HG02852 (cell line): ENCODE measurements around the gene GNS.
A peak's percentile ranks its signal among the peaks of the same experiment; 100 is the strongest.

Experiments
- ATAC-seq: cut with Tn5 transposase; IDR thresholded peaks from one replicate; pipeline ENCODE4 v1.9.1; 2021; ENCODE audit warnings: mild to moderate bottlenecking, moderate library complexity; ENCODE audit not compliant: unreplicated experiment

The GNS gene

GRCh38 chr12:64739778-64740177 lies 19.4 kb downstream of the GNS start:
- ATAC-seq, result no peak

DNA sequence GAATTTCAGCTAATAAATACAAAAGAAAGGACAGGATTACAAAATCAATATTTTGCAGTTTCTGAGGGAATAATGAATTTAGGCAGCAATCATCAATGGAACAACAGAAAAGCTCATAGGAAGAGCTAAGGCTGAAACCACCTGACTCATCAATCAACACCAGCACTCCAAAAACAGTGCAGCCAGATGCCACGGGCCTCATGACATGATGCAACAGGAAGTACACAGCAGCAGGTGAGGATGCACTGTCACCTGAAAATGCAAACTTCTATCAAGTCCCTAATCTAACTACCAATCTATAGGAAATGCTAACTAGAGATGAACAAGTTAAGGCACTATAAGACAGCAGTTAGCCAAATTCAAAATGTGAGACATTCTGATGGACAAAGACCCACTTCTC lies 21.7 kb downstream of the GNS start:
- ATAC-seq, result no peak

DNA sequence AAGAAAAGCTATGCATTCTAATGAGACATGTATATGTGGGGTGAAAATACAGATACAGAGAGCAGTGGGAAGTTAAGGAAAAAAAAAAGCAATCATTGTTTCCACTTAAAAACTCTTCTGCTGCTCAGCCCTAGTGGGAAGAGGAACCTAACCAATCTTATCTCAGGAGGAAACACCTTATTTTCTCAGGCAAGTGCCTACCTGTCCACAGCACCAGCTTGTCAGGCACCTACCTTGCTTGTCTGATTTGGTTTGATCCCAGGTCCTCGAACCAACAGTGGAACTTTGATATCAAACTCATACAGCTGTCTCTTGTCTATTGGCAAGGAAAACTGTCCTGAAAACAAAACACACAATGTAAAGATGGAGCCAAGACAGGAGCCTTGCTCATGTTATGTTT lies 22.4 kb downstream of the GNS start:
- ATAC-seq, result no peak

DNA sequence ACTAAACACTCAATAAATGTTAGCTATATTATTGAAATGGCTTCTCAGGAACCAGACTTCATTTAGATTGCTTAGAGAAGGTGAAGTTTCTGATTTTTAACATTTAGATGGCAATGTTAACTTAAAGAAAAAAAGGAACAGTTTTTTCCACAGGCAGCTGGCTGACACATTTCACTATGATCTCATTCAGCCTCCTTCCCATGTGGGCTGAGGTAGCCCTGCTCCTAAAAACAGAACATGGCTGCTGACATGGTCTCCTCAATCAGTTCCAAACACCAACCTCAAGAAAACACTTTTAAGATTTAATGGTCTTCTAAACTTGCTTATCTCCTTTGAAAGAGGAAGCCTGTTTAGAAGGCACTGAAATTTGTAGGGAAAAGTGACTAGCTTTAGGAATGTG lies 23.8 kb downstream of the GNS start:
- ATAC-seq, result no peak

GRCh38 chr12:64733857-64734256 lies 25.3 kb downstream of the GNS start:
- no peak for ATAC-seq

- ATAC-seq, result no peak
Measured at GRCh38 chr12:64731683-64732082, 27.5 kb downstream of the GNS start.

- ATAC-seq, result no peak
Measured at GRCh38 chr12:64730588-64730969, 28.6 kb downstream of the GNS start.

DNA sequence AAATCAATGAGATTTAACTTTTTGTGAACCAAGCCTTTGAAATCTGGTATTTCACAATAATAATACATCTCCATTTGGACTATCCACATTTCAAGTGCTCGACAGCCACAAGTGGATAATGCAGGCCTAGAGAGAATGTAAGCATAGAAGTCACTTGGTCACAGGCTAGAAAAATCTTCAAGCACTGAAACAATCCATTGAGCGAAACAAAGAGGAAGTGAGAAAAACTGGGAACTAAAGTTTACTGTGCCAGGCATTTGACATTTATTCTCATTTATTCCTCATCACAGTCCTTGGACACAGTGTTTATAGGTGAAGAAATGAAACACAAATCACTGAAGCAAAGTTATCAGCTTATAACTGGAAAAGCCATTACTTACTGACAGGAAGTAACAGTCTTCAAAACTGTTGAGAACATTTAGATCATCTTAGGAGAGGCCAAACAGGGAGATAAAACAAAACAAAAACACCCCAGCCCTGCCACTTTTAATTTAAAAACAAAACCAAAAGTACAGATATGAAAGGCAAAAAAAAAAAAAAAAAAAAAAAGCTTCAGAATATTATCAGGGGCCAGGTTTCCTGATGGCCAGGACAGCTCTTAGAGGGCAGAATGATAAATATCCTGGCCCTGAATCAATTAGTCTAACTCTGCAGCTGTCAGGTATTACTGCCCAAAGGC lies 29.2 kb downstream of the GNS start:
- peak; percentile 55 for ATAC-seq

GRCh38 chr12:64724201-64724745 lies 34.9 kb downstream of the GNS start:
- ATAC-seq, result no peak

- no peak for ATAC-seq
Measured at GRCh38 chr12:64723630-64724029, 35.6 kb downstream of the GNS start.

- ATAC-seq, result no peak
Measured at GRCh38 chr12:64722835-64723234, 36.4 kb downstream of the GNS start.

GRCh38 chr12:64720884-64721283 lies 38.3 kb downstream of the GNS start:
- ATAC-seq, result no peak

GRCh38 chr12:64718649-64719048 lies 40.6 kb downstream of the GNS start:
- no peak for ATAC-seq

GRCh38 chr12:64716839-64717455 lies 42.3 kb downstream of the GNS start:
- no peak for ATAC-seq

- ATAC-seq, result no peak
Measured at GRCh38 chr12:64716371-64716770, 42.8 kb downstream of the GNS start.

GRCh38 chr12:64714551-64714968 lies 44.6 kb downstream of the GNS start:
- peak; percentile 81 for ATAC-seq

DNA sequence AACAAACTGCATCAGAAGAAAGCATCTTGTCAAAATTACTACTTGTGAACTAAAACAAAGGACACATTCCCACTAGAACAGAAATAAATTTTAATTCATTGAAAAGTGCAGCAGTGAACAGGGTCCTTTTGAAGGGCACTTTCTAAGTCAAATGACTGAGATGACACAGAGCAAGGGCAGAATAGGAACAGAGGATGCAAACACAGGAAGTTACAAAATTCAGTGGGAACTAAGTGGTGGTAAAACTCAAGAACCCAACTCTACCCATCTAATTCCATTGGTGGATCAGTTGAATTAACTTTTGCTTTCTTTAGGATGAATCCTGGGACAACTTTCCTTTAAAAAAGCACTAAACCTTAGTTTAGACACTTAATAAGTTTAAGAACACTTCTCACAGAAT lies 45.8 kb downstream of the GNS start:
- ATAC-seq, result no peak

DNA sequence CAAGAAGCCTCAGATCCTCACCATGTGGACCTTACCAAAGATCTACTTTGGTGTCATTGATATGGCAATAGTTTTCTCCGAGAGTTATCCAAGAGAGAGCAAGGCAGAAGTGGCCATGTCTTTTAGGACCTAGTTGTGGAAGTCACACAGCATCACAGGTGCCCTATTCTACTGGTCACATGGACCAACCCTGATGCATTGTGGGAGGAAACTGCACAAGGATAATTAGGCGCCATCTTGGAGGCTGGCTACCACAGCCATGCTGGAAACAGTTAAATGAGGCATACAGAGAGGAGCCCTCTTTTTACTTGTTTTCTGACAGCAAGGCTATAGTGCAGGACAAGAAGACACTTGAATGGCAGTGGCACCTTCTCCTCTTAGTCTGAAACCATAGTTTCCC lies 49.8 kb downstream of the GNS start:
- ATAC-seq, result no peak

GRCh38 chr12:64707926-64708325 lies 51.3 kb downstream of the GNS start:
- no peak for ATAC-seq

DNA sequence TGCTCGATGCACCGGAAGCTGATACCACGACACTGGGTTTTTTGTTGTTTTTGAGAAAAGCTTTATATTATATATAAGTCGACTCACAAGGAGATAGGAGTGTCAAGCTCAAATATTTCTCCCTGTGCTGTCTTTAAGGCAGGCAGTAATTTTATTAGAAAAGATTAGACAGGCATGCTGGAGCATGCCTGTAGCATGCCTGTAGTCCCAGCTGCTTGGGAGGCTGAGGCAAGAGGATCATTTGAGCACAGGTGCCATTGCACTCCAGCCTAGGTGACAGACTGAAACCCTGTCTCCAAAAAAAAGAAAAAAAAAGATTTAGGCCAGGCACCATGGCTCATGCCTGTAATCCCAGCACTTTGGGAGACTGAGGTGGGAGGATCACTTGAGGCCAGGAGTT lies 51.8 kb downstream of the GNS start:
- no peak for ATAC-seq

DNA sequence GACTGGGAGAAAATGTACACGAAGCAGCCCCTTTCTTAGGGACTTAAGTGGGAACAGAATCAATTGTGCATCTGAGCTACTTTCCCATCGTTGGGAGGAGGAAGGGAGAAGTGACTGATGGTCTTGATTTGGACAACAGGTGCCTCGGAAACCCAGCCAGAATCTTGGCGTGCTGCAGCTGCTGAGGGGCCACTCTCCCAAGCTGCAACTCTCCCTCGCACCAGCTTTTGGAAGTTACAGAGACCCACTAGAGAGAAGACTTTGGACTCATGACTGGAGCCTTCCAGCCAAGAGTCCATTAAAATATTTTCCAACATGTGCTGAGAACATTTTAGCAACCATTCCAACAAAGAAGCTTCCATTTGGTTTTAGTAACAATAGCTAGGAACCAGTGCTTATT lies 52.3 kb downstream of the GNS start:
- ATAC-seq, result no peak

- no peak for ATAC-seq
Measured at GRCh38 chr12:64706306-64706705, 52.9 kb downstream of the GNS start.

- ATAC-seq, result no peak
Measured at GRCh38 chr12:64701283-64701682, 57.9 kb downstream of the GNS start.
